Esophagus squamous epithelium (tissue), 4 donors: ENCODE measurements around the gene ENKD1.

Experiments used
- POLR2A ChIP-seq, 4 donors: fragments of 450-650 bp; IDR thresholded peaks; one replicate each; pipeline ENCODE4 v1.6.1; 2017; ENCODE audit warnings: antibody characterized with exemption in 4 of 4, mild to moderate bottlenecking in 4 of 4, moderate library complexity in 3 of 4
- TF ChIP-seq, protein P1 (sequence below), 6 experiments: fragments of 450-650 bp in 4 of 6; fragments of 200-600 bp in 2 of 6; sonication (generic) in 2 of 6; IDR thresholded peaks; one replicate each; pipeline ENCODE4 v1.5.1; 2016 to 2019; ENCODE audit warnings: antibody characterized with exemption in 6 of 6, mild to moderate bottlenecking in 4 of 6, moderate library complexity in 4 of 6

DNA sequence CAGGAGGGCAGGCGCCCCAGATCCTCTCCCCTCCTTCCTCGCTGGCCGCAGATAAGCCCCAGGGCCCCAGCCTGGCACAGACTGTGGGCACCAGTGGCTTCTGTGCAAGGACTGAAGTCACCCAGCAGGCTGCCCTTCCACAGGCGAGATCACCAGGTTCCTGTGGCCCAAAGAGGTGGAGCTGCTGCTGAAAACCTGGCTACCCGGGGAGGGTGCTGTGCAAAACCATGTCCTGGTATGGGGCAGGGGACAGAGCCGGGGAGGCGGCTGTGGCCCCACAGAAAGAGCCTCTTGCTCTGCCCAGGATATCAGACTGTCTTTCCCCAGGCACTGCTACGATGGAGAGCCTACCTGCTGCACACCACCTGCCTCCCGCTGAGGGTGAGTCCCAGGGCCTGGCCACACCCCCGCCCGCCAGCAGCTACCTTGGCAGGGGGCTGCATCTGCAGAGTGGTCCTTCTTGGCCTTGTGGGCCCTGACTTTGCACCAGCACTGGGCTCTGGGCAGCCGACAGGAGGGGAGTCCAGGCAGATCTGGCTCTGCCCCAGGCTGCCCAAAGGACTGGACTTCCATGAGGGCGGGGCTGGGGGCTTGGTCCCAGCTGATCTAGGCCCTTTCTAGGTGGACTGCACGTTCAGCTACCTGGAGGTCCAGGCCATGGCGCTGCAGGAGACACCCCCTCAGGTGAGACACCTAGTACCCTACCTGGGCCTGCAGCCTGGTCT lies 21.0 kb downstream of the ENKD1 start:
- TF ChIP-seq, protein P1, sequence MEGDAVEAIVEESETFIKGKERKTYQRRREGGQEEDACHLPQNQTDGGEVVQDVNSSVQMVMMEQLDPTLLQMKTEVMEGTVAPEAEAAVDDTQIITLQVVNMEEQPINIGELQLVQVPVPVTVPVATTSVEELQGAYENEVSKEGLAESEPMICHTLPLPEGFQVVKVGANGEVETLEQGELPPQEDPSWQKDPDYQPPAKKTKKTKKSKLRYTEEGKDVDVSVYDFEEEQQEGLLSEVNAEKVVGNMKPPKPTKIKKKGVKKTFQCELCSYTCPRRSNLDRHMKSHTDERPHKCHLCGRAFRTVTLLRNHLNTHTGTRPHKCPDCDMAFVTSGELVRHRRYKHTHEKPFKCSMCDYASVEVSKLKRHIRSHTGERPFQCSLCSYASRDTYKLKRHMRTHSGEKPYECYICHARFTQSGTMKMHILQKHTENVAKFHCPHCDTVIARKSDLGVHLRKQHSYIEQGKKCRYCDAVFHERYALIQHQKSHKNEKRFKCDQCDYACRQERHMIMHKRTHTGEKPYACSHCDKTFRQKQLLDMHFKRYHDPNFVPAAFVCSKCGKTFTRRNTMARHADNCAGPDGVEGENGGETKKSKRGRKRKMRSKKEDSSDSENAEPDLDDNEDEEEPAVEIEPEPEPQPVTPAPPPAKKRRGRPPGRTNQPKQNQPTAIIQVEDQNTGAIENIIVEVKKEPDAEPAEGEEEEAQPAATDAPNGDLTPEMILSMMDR (IDR thresholded peaks at IDR 0.05): no peak
- TF ChIP-seq POLR2A (IDR thresholded peaks at IDR 0.05): no peak
